Measurements from ENCODE around the gene HOMEZ. TPM values are rescaled to one million over a fixed set of nuclear protein-coding genes. Genes with fewer than 3 reads are reported as not detected.
"Not testable (repeated sequence)": the region's sequence is repeated elsewhere in the genome, so short reads cannot be mapped to it uniquely, and the experiment has no call there.

The HOMEZ gene
- total RNA-seq, 1 donor from 2014 or later: 21.0 TPM

GRCh38 chr14:23281247-23281646, 4.7 kb downstream of the HOMEZ start:
- Histone ChIP-seq H3K4me1 (peaks cover 37% of the 10 kb centered on the region), H3K27ac (peak overlapping the region; percentile 93), H3K27me3 (no peaks in the 10 kb centered on the region), H3F3A (ENCODE audit: low read depth) (peaks cover 34% of the 10 kb centered on the region), H3K4me3 (no peak overlapping the region), H3K36me3 (no peaks in the 10 kb centered on the region), H3K9me3 (ENCODE audit: low read depth) (no peaks in the 10 kb centered on the region), H3K79me2 (ENCODE audit: low read depth) (peaks cover 67% of the 10 kb centered on the region), H3K9ac (no peak overlapping the region), H3K4me2 (peak overlapping the region; percentile 79), H2AFZ (replicated peaks) (no peak overlapping the region), H4K20me1 (ENCODE audit: low read depth) (peaks cover 4% of the 10 kb centered on the region)
- Mint-ChIP-seq H3K27ac (no peak overlapping the region), H3K9me3 (no peaks in the 10 kb centered on the region), H3K36me3 (peaks cover 9% of the 10 kb centered on the region), H3K4me1 (peaks cover 33% of the 10 kb centered on the region), H3K27me3 (ENCODE audit: insufficient read depth, low read depth) (no peaks in the 10 kb centered on the region), H3K4me3 (no peak overlapping the region)
- DNase-seq (ENCODE audit: low spot score): no peak
- no peak for TF ChIP-seq EZH2phosphoT487 (IDR thresholded peaks at IDR 0.05)
- no peak for TF ChIP-seq CTCF (IDR thresholded peaks at IDR 0.05)
- no peak for TF ChIP-seq EZH2 (IDR thresholded peaks at IDR 0.05)

DNA sequence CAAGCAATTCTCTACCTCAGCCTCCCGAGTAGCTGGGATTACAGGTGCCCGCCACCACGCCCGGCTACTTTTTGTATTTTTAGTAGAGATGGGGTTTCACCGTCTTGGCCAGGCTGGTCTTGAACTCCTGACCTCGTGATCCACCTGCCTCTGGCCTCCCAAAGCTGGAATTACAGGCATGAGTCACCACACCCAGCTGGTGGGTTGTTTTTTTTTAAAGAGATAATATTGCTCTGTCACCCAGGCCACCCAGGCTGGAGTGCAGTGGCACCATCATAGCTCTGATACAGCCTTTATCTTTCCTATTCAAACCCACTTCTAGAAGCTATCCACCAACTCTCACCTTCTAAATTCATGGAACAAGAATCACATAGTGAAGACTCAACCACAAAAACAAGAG, 8.0 kb downstream of the HOMEZ start:
- peaks cover 42% of the 10 kb centered on the region for H3F3A ChIP-seq (ENCODE audit: low read depth)
- H3K9me3 Mint-ChIP-seq; H3K27ac ChIP-seq; H3K4me3 Mint-ChIP-seq; DNase-seq (ENCODE audit: low spot score); H3K4me2 ChIP-seq; H2AFZ ChIP-seq (replicated peaks); H3K27me3 ChIP-seq; H3K27ac Mint-ChIP-seq; H4K20me1 ChIP-seq (ENCODE audit: low read depth); H3K4me3 ChIP-seq; H3K36me3 ChIP-seq; H3K9ac ChIP-seq; H3K9me3 ChIP-seq (ENCODE audit: low read depth); H3K27me3 Mint-ChIP-seq (ENCODE audit: insufficient read depth, low read depth): not testable (repeated sequence)
- peaks cover 24% of the 10 kb centered on the region for H3K4me1 ChIP-seq
- H3K36me3 Mint-ChIP-seq: peaks cover 27% of the 10 kb centered on the region
- H3K79me2 ChIP-seq (ENCODE audit: low read depth): peaks cover 38% of the 10 kb centered on the region
- peaks cover 21% of the 10 kb centered on the region for H3K4me1 Mint-ChIP-seq

DNA sequence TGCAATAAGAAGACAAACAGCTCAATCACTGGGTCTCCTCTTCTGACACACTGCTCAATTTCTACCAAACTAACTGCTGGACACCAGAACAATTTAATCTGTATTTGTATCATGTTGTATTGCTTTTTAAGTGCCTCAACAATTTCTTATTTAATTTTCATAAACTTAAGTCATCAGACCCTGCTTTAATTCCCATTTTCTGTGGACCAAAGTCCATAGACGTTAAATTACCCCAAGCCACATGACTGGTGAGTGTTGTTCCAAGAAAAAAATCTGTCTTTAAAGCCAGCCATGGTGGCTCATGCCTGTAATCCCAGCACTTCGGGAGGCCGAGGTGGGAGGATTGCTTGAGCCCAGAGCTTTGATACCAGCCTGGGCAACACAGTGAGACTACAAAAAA, 8.7 kb downstream of the HOMEZ start:
- Histone ChIP-seq H3K4me3 (no peak overlapping the region), H3K4me1 (peaks cover 24% of the 10 kb centered on the region), H3K4me2 (no peak overlapping the region), H3K79me2 (ENCODE audit: low read depth) (peaks cover 30% of the 10 kb centered on the region), H3K27me3 (no peaks in the 10 kb centered on the region), H3K27ac (no peak overlapping the region), H3K36me3 (no peaks in the 10 kb centered on the region), H4K20me1 (ENCODE audit: low read depth) (no peaks in the 10 kb centered on the region), H3K9me3 (ENCODE audit: low read depth) (no peaks in the 10 kb centered on the region), H2AFZ (replicated peaks) (no peak overlapping the region), H3F3A (ENCODE audit: low read depth) (peaks cover 34% of the 10 kb centered on the region), H3K9ac (no peak overlapping the region)
- Mint-ChIP-seq H3K4me1 (peaks cover 21% of the 10 kb centered on the region), H3K27ac (no peak overlapping the region), H3K9me3 (no peaks in the 10 kb centered on the region), H3K4me3 (no peak overlapping the region), H3K27me3 (ENCODE audit: insufficient read depth, low read depth) (no peaks in the 10 kb centered on the region), H3K36me3 (peaks cover 27% of the 10 kb centered on the region)
- DNase-seq (ENCODE audit: low spot score): no peak
- TF ChIP-seq CTCF (IDR thresholded peaks at IDR 0.05) (no peak), EZH2phosphoT487 (IDR thresholded peaks at IDR 0.05) (no peak), EZH2 (IDR thresholded peaks at IDR 0.05) (no peak)

DNA sequence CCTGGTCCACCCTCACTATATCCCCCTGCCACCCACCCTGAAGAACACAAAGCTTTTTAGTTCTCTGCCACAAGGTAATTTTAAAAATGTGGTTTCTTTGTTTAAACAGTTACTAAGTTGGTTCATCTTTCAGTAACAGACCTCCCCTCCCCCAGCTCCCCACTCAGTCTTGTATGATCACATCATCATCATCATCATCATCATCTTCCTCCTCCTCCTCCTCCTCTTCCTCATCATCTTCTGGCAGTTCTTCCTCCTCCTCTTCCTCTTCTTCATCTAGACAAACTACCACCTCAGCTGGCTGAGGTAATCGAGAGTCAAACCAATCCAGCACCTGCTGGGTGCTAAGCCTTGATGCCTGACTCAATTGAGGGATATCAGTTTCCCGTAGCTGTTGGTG, 10.5 kb downstream of the HOMEZ start:
- Histone ChIP-seq H3K27ac (no peak overlapping the region), H3K79me2 (ENCODE audit: low read depth) (peaks cover 17% of the 10 kb centered on the region), H3K9ac (no peak overlapping the region), H4K20me1 (ENCODE audit: low read depth) (no peaks in the 10 kb centered on the region), H3K36me3 (no peaks in the 10 kb centered on the region), H3K4me3 (no peak overlapping the region), H3K4me2 (no peak overlapping the region), H2AFZ (replicated peaks) (no peak overlapping the region), H3F3A (ENCODE audit: low read depth) (peaks cover 24% of the 10 kb centered on the region), H3K27me3 (no peaks in the 10 kb centered on the region), H3K9me3 (ENCODE audit: low read depth) (no peaks in the 10 kb centered on the region), H3K4me1 (peaks cover 14% of the 10 kb centered on the region)
- Mint-ChIP-seq H3K4me1 (peaks cover 12% of the 10 kb centered on the region), H3K27ac (no peak overlapping the region), H3K36me3 (peaks cover 28% of the 10 kb centered on the region), H3K4me3 (no peak overlapping the region), H3K27me3 (ENCODE audit: insufficient read depth, low read depth) (no peaks in the 10 kb centered on the region), H3K9me3 (no peaks in the 10 kb centered on the region)
- TF ChIP-seq CTCF (IDR thresholded peaks at IDR 0.05): no peak
- no peak for TF ChIP-seq EZH2phosphoT487 (IDR thresholded peaks at IDR 0.05)
- no peak for TF ChIP-seq EZH2 (IDR thresholded peaks at IDR 0.05)
- DNase-seq (ENCODE audit: low spot score): no peak
